ENCODE results near the gene PJA2. TPM values are rescaled to one million over a fixed set of nuclear protein-coding genes. Genes with fewer than 3 reads are reported as not detected.

The PJA2 gene
- total RNA-seq, 1 donor from 2014 or later = 53.8 TPM

DNA sequence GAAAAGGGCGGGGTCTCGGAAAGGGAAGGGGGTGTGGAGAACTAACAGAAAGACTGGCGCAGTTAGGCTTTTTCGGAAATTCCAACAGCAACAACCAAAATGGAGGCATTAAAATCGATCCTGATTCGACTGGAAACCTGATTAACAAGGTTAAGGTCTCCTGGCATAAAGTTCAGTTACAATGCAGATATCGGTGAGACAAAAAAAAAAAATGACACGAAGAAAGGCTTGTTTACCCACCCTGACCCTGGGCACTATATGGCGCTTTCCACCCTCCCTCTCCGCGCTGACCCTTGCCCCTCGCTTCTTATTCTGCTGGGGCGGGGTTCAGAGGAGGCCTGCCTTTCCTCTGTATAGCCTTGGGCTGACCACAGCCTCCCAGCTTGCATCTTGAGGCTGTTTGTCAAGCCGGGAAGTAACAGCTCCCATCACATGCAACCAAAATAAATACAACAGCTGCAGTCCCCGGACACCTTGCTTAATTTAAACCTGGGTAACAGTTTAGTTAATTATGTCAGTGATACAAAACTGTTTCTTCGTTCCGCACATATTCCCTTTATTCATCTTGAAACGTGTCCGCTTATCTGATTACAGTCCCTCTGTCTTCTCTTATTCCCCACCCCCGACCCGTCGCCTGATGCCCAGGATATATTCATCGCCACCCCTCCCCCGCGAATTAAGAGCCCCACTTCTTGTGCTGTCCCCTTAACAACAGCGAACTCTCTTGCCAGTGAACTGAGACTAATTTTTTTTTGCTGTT lies 795 bp upstream of the PJA2 start:
- intact Hi-C loops (cut with micrococcal nuclease) = loop anchor here (1.0 to 10.0 kb wide), 17 partner anchors 28 to 1817 kb away; partner anchors contain the start of genes FBXL17, MAN2A1, TMEM232 and WDR36

- intact Hi-C loops (cut with micrococcal nuclease) = loop anchor here (1.0 to 2.0 kb wide), 2 partner anchors 8 to 58 kb away; no protein-coding TSS in a partner anchor
Measured at GRCh38 chr5:109408991-109409843, 557 bp downstream of the PJA2 start.

GRCh38 chr5:109407913-109408312 lies 1.9 kb downstream of the PJA2 start:
- intact Hi-C loops (cut with micrococcal nuclease) = loop anchor here (1.0 to 2.0 kb wide), 2 partner anchors 57 to 1347 kb away; no protein-coding TSS in a partner anchor

- intact Hi-C loops (cut with micrococcal nuclease) = loop anchor here (1.0 kb wide), 1 partner anchor 1349 kb away; no protein-coding TSS in a partner anchor
Measured at GRCh38 chr5:109406719-109407118, 3.1 kb downstream of the PJA2 start.

DNA sequence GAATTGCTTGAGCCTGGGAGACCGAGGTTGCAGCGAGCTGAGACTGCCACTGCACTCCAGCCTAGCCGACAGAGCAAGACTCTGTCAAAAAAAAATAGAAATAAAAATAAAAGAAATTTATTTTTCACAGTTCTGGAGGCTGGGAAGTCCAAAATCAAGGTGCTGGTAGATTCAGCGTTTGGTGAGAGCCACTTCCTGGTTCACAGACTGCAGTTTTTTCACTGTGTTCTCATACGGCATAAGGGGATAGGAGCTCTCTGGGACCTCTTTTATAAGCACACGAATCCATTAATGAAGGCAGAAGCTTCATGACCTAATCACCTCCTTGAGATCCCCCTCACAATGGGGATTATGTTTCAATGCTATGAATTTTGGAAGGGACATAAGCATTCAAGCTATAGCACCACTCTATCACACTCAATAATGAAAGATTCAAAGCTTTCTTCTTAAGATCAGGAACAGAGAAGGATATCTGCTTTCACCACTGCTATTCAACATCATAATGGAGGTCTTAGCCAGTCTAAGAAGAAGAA lies 5.3 kb downstream of the PJA2 start:
- intact Hi-C loops (cut with micrococcal nuclease) = no loop called here

GRCh38 chr5:109403469-109403868 lies 6.3 kb downstream of the PJA2 start:
- intact Hi-C loops (cut with micrococcal nuclease) = no loop called here

DNA sequence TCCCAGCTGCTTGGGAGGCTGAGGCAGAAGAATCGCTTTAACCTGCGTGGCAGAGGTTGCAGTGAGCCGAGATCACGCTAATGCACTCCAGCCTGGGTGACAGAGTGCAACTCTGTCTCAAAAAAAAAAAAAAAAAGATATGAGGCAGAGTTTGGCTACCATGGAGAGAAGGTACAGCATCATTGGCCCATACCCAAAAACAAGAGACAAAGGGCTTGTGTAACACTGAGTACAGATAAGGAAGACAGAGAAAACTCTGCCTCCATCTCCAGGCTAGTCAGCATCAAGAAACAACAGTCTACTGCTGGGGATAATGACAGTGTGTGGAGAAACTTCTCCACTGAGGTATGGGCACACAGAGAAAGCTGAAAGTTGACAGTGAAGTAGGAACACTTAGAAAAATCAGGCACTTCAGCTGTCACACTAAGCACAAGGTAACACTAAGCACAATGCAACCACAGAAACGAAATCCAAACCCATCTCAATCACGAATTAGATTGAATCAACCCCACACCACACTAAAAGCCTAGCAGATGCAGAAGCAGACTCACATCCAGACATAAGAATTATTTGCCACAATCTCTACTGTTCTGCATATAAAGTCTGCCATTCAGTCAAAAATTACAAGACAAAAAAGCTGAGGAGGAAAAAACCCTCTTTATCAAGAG lies 10.5 kb downstream of the PJA2 start:
- intact Hi-C loops (cut with micrococcal nuclease) = no loop called here

DNA sequence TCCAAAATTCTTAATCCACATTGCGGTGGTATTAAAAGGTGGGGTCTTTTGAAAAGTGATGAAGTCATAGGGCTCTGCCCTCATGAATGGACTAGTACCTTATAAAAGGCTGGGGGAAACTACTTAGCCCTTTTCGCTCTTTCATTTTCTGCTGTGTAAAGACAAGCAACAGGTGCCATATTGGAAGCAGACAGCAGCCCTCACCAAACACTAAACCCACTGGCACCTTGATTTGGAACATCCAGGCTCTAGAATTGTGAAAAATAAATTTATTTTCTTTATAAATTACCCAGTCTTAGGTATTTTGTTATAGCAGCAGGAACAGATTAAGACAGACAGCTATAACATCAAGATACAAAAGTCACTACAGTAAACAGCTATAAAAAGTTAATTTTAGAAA lies 12.8 kb downstream of the PJA2 start:
- intact Hi-C loops (cut with micrococcal nuclease) = no loop called here

DNA sequence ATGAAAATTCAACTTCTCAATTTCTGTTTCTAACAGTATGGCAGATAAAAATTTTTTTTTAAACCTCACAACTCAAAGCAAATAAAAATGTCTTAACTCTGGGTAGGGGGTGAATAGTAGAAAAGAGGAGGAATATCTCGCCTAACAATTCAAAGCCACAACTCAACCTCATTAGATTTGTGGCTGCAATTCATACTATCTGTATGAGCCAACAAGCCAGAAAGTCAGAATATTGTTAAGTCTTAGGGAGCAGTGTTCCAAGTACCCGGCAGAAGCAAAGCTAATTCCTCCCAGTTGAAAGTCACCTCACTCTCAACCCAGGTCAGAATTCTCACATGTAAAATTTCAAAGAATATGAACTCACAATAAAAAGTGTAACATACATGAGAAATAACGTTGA lies 15.0 kb downstream of the PJA2 start:
- intact Hi-C loops (cut with micrococcal nuclease) = no loop called here

- intact Hi-C loops (cut with micrococcal nuclease) = no loop called here
Measured at GRCh38 chr5:109390188-109390587, 19.6 kb downstream of the PJA2 start.

DNA sequence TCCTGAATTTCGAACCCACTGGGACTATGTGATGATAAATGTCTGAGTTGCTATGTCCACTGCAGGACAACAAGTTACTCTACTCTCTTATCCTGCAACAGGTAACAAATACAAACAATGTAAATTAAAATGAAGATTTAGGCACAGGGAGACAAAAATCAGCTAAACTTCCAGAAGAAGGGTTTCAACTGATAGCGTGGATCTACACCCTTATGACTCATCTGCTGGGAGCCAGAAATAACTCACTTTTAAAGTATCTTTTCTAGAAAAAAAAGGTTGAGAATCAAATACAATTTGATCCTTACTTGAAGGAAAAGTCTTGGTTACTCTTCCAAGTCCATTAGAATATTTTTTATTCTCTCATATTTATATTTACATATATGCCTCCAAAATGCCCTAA lies 21.4 kb downstream of the PJA2 start:
- intact Hi-C loops (cut with micrococcal nuclease) = no loop called here

DNA sequence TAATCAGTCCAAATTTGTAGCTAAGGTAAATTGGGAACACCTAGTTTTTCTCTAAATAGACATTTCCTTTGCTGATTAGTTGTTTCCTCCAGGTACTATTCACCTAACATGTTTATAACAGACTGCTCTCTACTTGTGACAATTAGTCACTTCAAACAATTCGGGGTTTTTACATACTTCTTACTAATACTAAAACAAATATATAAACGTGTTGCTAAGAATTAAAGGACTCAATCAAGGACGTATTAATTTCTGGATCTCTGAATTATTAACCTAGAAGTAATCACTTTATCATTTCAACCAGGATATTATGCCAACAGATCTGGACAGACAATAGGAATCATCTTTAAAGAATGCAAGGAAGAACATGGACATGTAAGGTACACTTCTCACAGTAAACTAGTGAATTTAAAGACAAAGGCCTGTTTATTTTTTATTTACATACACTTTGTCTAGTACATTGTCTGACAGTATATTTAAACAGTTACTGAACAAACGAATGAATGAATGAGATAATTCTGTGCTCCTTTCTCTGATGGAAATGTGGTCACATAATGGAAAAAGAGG lies 22.3 kb downstream of the PJA2 start:
- intact Hi-C loops (cut with micrococcal nuclease) = no loop called here

DNA sequence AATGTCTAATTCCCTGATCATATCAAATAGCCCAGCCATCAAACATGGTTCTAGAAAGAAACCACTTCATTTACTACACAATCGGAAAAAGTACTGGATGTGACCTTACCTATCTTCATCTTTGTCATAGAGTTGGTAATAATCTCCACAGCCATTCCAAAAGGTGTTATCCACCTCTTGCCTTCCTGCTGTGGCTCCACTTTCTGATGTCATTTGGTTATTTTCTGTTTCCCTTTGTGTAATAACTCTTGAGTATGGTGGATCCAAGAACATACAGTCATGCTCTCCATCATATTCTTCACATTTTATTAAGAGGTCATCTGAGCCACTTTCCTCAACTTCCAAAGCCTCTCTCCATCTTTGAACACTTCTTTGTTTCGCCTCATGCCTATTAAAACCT lies 31.7 kb downstream of the PJA2 start:
- intact Hi-C loops (cut with micrococcal nuclease) = no loop called here

- intact Hi-C loops (cut with micrococcal nuclease) = no loop called here
Measured at GRCh38 chr5:109374625-109375024, 35.1 kb downstream of the PJA2 start.

GRCh38 chr5:109373932-109374331 lies 35.8 kb downstream of the PJA2 start:
- intact Hi-C loops (cut with micrococcal nuclease) = no loop called here

DNA sequence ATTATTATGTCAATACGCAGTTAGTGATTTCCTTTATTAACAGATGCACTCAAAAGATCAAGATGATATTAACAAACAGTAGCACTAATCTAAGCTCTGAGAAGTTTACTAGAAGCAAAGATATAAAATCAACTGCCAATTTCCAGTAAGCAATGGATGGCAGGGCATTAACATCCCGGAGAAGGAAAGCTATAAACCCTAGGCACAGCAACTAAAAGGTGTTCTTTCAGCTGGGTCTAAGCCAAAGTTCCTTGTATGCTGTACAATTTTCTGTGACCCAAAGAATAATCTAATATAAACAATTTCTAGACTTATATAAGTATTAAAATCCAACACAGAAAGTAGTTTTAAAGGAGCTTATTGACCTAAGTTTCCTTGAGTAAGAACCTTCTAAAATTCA lies 39.4 kb downstream of the PJA2 start:
- intact Hi-C loops (cut with micrococcal nuclease) = no loop called here

- intact Hi-C loops (cut with micrococcal nuclease) = no loop called here
Measured at GRCh38 chr5:109365653-109366052, 44.1 kb downstream of the PJA2 start.

- intact Hi-C loops (cut with micrococcal nuclease) = no loop called here
Measured at GRCh38 chr5:109364977-109365376, 44.8 kb downstream of the PJA2 start.

- intact Hi-C loops (cut with micrococcal nuclease) = no loop called here
Measured at GRCh38 chr5:109359642-109360041, 50.1 kb downstream of the PJA2 start.

- intact Hi-C loops (cut with micrococcal nuclease) = no loop called here
Measured at GRCh38 chr5:109357807-109358206, 52.0 kb downstream of the PJA2 start.

GRCh38 chr5:109354761-109355160 lies 55.0 kb downstream of the PJA2 start:
- intact Hi-C loops (cut with micrococcal nuclease) = no loop called here
